Measurements from ENCODE around the gene REN.

Gene REN

GRCh38 chr1:204139088-204139487 is 27.0 kb downstream of the REN start:
- no peak for TF ChIP-seq CTCF (conservative IDR thresholded peaks at IDR 0.05)
- H3K27ac ChIP-seq = no peak overlapping the region

- H3K27ac ChIP-seq = no peak overlapping the region
- no peak for TF ChIP-seq CTCF (conservative IDR thresholded peaks at IDR 0.05)
Measured at GRCh38 chr1:204136814-204137213, 29.3 kb downstream of the REN start.

GRCh38 chr1:204134103-204134502 is 32.0 kb downstream of the REN start:
- no peak overlapping the region for H3K27ac ChIP-seq
- no peak for TF ChIP-seq CTCF (conservative IDR thresholded peaks at IDR 0.05)

- H3K27ac ChIP-seq = no peak overlapping the region
- no peak for TF ChIP-seq CTCF (conservative IDR thresholded peaks at IDR 0.05)
Measured at GRCh38 chr1:204132718-204133117, 33.4 kb downstream of the REN start.

GRCh38 chr1:204131978-204132377 is 34.2 kb downstream of the REN start:
- TF ChIP-seq CTCF (conservative IDR thresholded peaks at IDR 0.05) = no peak
- H3K27ac ChIP-seq = no peak overlapping the region

- no peak overlapping the region for H3K27ac ChIP-seq
- no peak for TF ChIP-seq CTCF (conservative IDR thresholded peaks at IDR 0.05)
Measured at GRCh38 chr1:204130981-204131892, 34.9 kb downstream of the REN start.

- no peak for TF ChIP-seq CTCF (conservative IDR thresholded peaks at IDR 0.05)
- H3K27ac ChIP-seq = no peak overlapping the region
Measured at GRCh38 chr1:204130178-204130577, 36.0 kb downstream of the REN start.
